NOMO-1 treated with dmso at 0.1 percent for 144 hours (cell line): ENCODE results near the gene CUL4B.
"Not testable (repeated sequence)": the region's sequence is repeated elsewhere in the genome, so short reads cannot be mapped to it uniquely, and the experiment has no call there.

Experiments used
- DNase-seq: peaks from one replicate; lab custom pipeline; 2025; ENCODE audit not compliant: unreplicated experiment; lab: John Stamatoyannopoulos, UW

CUL4B gene

DNA sequence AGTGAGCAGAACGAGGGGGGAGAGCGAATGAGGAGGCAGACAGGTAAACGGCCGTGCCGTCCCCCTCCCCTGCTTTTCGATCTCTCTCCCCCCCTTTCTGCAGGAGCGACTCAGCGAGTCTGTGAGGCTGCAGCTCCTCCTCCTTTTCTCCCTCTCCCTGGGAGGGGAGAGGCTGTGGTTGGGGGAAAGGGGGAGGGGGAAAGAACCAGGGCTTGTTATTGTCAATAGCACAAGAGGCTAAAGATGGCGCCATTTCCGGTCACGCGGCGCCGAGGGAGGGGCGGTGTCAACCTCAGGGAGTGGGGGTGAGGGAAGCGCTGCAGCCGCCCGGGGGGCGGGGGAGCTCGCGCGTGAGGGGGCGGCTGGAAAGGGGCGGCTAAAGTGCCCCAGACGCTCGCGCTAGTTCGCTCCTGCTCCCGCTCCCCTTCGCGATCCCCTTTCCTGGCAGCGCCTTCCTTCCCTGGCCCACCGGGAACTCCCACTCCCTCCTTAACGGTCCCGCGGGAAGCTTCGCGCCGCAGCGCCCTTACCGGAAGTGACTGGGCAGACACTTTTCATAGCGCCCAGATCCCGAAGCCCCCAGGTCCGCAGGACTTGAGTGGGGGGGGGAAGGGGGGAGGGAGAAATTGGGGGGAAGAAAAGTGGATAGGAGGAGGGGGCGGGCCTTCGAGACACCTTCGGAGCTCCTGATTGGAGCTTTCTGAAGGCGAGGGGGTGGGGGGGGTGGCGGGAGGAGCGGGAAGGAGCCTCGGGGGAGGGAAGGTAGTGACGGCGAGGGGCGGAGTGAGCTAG, at the start of gene CUL4B:
CUL4B (minus strand) TSS at position 121 of the 792 bp plus-strand sequence. CDS start 324 bp downstream, outside the sequence.
- DNase-seq: peak; percentile 79

DNA sequence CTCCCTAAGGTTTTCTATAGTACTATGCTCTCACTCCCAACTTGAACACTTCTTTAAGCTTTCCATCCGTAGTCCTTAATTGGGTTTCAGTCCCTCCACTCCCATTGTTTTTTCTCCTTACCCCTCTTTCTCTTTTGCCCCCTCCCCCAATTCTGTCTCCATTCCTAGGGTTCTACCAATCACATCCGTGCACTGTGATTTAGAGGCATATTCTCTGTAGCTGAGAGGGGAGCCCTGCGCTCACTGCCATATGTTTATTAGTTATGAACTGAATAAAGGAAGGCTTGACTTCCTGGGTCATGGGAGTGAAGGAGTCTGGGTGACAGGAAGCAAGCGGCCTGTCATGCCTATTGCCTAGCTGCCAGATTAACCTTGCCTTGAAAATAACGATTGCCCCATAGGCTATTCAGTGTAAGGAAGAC, 43.6 kb upstream of the CUL4B start:
- peak; percentile 17 for DNase-seq

GRCh38 chrX:120603707-120604360, 43.1 kb upstream of the CUL4B start, which contains the start of gene MCTS1:
Gene MCTS1 (plus strand): TSS chrX:120604101. CDS start chrX:120604237, 136 bp downstream.
- peak; percentile 86 for DNase-seq

- no peak for DNase-seq
Observed at GRCh38 chrX:120585702-120586101, 24.9 kb upstream of the CUL4B start.

- DNase-seq: no peak
Observed at GRCh38 chrX:120575379-120576114, 14.8 kb upstream of the CUL4B start.

DNA sequence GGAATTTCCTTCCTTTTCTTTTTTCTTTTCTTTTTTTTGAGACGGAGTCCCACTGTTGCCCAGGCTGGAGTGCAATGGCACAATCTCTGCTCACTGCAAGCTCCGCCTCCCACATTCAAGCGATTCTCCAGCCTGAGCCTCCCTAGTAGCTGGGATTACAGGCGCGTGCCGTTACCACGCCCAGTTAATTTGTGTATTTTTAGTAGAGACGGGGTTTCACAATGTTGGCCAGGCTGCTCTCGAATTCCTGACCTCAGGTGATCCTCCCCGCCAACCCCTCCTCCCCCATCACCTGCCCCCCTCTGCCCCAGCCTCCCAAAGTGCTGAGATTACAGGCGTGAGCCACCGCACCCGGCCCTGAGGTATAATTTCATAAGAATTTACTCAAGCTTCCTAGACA, 13.0 kb upstream of the CUL4B start:
- not testable (repeated sequence) for DNase-seq

- no peak for DNase-seq
Observed at GRCh38 chrX:120570011-120570600, 9.3 kb upstream of the CUL4B start.

- no peak for DNase-seq
Observed at GRCh38 chrX:120568609-120569008, 7.8 kb upstream of the CUL4B start.

GRCh38 chrX:120568035-120568434, 7.3 kb upstream of the CUL4B start:
- DNase-seq: no peak

GRCh38 chrX:120566817-120567216, 6.1 kb upstream of the CUL4B start:
- no peak for DNase-seq

- no peak for DNase-seq
Observed at GRCh38 chrX:120564925-120565324, 4.2 kb upstream of the CUL4B start.

GRCh38 chrX:120562569-120562926, 1.8 kb upstream of the CUL4B start:
- no peak for DNase-seq

DNA sequence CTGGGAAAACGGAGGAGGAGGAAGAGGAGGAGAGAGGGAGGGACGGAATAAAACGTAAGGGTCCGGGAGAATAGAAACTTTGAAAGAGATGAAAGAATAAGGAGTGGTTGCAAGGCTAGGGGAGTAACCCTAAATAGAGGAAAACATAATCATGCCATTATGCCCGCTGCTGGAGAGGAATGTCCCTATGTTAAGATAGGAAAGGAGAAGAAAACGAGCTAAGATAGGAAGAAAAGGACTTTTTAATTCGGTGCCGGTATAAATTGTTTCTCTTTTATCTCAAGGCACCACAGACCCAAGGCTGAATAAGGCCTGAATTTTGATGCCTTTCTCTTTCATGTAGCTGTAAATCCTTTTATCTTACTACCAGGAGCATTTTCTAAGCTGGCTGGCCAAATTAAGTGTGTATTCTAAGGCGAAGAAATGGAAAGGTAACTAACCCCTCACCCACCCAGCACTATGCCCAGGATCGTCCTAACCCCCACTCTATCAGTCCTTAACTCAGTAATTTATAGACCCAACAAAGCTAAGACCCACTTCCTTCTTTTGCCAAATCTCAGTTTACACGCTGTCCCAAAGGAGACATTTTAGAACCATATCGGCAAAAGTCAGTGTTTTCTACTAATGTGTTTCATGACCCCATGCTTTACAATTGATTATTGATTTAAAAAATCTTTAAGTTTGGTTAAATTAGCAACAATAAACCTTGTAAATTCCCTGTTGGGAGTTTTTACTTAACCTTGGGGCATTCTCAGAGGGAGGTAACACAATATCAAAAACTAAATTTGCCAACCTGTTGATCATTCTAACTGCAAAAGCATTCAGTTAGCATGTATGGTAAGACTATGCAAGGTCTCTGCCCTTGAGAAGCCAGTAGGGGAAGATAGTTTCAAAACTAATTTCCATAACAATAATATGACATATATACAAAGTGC, 1.1 kb upstream of the CUL4B start:
- peak; percentile 44 for DNase-seq

GRCh38 chrX:120560405-120560841, 339 bp downstream of the CUL4B start:
- no peak for DNase-seq

- no peak for DNase-seq
Observed at GRCh38 chrX:120559804-120560203, 958 bp downstream of the CUL4B start.

DNA sequence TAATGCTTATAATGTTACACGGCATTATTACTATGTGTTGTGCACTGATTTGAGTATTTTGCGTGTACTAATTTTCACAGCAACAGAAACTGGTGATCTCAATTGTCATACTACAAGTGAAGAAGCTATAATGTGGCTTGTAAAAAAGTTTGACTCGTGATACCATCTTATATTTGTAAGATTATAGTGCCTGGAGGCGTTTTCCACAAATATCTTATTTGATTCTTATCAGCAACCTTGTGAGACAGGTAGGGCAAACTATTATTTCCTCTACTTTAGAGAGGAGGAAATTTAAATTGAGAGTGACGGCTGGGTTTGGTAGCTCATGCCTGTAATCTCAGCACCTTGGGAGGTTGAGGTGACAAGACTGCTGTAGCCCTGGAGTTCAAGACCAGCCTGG, 4.5 kb downstream of the CUL4B start:
- no peak for DNase-seq

DNA sequence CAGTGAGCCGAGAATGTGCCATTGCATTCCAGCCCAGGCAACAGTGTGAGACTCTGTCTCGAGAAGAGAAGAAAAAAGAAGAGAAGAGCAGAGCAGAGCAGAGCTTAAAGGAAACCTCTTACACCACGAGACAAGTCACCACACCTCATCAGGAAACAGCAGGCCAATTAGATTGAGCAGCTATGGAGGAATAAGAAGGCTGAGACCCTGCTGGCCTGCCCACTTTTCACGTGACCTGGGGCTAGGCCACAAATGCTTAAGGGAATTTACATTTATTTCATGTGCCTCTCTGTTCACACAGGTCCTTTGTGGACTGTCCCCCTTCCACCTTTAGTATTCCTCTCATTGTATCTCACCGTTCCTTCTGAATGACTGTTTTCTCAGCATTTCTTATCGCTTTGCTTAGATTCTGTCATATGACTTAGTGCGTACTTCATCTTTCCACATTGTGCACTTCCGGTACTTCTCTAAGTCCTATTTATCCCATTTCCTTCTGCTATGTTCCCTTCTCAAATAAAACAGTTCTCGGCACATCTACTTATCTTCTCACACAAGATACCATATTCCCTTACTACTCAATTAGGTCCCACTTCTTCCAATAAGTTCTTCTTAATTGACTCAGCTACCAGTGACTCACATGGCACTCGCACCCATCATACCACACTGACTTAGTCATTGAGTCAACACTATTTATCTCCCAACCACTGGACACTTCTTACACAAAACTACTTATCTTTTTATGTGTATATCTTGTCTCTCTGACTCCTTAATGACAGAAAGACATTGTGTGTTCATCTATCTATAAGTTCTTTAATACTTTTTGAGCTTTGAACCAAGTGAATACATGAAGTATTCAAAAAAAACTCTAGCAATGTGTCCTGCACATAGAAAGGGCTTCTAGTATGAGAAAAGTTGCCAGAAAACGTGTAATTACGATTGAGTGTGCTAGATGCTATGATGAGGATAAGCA, 11.0 kb downstream of the CUL4B start:
- DNase-seq: no peak

- DNase-seq: peak; percentile 69
Observed at GRCh38 chrX:120536061-120536460, 24.7 kb downstream of the CUL4B start.
